HUDEP-2 (cell line): ENCODE measurements around the gene AXIN1.

Experiments used
- DNase-seq, 76 experiments: peaks; one replicate each; lab custom pipeline; 2025; ENCODE audit not compliant: unreplicated experiment in 76 of 76; lab: John Stamatoyannopoulos, UW

AXIN1 gene

DNA sequence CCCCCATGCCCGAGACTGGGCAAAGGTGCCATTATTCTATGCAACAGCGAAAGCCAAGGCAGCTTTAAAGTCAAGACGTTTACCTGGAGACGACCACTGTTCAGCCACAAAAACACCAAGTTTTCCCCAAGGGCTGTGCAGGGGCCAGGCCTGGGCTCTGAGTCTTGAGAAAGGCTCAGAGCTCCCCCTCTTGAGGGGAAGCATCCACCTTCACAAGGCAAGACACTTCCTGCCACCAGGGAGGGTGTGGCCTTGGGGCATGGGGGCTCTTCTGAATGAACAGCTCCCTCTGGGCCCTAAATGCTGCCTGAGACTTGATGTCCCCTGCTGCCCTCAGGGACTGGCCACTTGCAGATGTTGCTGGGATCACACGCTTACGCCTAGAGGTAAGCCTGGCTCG lies 43.0 kb downstream of the AXIN1 start:
- DNase-seq: no peak

DNA sequence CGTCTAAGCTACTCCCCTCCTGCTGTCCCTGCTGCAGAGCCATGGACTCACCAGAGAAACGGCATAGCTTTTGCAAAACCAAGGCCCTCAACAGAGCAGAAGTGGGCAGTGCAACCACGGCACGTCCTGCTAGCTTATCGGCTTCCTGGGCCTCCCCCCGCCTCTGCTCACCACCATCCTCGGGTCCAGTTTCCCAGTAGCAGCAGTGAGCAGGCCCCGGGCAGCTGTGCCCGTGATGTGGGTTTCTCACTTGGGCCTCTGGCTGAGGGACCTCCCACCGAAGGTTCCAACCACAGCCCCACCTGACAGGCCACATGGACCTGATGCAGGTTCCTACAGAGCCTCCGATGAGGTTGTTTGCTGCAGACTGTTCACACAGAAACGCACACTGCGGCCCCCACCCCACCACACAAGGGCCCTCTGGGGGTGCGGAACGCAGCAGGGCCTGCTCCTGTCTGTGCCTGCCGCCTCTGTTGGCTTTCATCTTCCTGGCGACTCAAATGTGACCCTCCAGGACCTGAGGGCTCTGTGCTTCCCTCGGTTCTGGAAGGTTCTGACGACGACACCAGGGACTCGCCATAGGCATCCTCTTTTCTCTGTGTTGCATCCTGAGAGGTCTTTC lies 44.7 kb downstream of the AXIN1 start:
- no peak for DNase-seq

DNA sequence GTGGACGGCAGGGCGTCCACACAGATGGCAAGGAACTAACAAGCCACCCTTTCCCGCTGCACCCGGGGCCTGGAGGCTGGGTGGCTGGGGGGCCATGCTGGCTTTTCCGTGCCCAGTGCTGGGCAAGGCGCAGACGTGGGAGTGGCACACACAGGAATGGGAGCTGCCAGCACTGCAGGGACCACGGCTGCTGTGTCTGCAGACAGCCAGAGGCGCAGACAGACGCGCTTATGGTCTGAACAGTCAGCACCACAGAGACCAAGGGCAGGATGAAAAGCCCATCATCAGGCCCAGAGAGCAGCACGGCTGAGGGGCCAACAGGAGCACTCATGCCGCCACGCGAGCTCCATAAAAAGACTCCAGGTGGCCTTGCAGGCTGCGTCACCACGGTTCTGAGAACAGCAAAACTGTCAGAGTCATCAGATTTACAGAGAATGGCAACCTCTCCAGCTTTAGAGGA lies 45.6 kb downstream of the AXIN1 start:
- DNase-seq: no peak

DNA sequence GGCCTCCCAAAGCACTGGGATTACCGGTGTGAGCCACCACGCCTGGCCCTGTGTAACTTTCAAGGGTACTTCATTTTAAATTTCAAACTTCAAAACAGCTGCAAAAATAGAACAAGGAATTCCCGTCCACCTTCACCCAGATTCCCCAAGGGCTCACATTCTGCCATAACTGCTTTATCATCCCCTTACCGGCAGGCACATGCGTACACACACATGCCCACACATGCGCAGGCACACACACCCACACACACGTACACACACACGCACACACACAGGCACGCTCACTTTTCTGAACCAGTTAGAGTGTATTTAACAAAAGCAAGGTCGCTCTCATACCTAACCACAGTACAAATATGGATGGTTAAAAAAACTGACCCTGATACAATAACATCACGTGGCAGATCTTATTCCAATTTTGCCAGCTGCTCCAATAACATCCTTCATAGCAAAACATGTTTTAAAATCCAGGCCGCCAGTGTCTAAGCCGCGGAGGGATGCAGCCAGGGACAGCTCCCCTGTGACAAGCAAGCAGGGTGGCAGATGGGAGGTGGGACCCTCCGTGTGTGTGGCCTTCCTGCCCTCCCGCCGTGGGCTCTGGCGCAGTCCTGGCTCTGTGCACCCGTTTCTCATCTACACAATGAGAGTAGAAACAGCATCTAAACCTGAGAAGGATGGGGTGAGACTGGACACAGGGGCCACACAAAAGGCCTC lies 46.5 kb downstream of the AXIN1 start:
- DNase-seq: no peak

DNA sequence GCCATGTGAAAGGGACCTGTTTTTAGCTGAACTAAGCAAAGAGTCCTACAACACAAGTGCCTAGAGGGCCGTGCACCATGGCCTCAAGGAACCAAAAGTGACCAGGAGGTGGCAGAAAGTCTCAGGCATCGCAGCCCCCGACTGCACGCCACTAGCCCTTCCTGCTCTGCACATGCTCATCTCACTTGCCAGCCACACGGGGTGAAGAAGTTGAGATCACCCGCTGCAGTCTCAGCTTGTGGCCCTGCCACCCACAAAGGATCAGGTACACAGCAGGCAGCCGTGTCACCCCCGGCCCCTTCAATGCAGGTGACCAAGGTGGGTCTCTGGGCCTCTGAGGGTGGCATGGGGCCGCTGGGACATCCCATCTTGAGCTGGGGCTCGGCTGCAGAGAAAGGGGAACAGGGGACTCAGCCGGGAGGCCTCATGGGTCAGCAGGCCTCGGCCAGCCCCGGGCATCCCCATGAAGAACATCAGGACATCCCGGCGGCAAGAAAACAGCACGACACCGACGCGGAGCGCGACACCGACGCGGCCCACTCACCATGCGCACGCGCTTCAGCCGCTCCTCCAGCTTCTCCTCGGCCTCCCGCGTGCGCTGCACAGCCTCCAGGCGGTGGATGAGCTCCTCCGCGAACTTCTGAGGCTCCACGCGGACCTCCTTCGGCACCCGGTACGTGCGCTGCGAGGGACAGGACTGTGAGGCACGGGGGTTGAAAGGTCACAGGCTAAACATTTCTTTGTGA lies 48.6 kb downstream of the AXIN1 start:
- DNase-seq: peak in 8 of 76 experiments; percentile 4 to 17 (median 8)

DNA sequence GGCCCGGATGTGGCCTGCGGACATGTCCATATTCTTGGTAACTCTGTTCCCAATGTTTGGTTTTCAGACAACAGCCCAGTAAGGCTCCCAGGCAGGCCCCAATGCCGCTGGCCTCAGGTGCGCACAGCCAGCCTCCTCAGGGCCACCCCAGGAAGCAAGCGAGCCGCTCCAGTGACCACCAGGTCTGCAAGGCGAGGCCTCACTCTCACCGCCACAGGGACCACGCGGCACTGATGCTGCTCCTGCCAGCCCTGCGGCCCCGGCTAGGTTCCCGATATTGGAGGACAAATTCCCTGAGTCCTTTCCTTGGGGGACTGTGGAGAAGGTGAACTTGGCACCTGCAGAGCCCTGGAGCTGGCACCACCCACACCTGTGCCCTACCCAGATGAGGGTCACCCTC lies 50.6 kb downstream of the AXIN1 start:
- DNase-seq: no peak

DNA sequence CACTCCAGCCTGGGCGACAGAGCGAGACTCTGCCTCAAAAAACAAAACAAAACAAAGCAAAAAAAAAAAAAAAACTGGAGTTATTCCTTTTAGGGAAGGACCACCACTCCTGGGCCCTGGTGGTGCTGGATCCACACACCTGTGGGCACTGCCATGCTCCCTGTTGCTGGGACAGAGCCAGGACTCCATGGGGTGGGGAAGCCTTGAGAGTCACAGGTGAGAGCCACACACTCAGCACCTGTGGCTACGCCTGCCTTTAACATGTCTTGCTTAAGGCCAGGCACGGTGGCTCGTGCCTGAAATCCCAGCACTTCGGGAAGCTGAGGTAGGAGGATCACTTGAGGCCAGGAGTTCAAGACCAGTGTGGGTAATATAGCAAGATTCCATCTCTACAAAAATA lies 51.3 kb downstream of the AXIN1 start:
- DNase-seq: no peak

DNA sequence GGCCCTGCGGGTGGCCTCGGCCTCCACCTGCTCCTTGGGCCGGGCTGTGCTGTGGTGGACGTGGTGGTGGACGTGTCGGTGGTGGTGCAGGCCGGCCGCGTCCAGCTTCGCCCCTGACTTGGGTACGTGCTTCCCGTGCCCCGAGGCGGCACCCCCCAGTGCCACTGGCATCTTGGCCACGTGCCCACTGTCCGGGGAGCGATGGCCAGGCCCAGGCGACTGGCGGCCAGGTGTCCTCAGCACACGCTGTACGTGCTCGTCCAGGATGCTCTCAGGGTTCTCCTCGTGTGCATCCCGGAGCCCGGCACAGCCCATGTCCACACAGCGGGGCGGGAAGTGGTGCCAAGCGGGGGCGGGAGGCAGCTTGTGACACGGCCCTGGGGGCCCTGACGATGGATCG lies 54.7 kb downstream of the AXIN1 start:
- DNase-seq: no peak

DNA sequence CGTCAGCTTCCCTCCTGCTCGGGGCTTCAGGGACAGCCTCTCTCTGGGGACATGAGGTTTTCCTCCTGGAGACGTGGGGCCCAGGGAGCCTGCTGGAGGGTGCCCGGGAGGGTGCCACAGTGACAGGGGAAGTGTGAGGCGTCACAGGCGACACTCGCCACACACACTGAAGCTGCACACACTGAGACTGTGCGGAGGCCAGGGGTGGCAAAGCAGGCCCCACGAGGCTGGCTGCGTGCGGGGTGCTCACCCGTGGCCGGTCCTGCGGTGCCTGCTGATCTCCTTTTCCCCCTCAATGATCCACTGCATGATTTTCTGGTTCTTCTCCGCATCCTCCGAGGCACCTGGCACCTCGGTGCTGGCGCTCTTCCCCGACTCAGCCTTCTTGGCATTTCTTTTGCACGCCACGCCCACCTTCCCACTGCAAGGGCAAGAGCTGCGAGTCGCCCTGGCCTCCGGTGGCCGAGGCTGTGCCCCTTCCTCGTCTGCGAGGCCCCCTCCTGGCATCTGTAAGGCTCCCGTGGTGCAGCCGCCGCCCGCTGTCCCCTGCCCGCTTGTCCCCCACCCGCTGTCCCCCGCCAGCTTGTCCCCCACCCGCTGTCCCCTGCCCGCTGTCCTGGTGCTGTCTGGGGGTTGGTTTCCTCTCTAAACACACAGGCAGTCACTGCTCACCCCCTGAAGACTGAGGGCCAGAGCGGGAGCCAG lies 55.6 kb downstream of the AXIN1 start:
- DNase-seq: no peak

DNA sequence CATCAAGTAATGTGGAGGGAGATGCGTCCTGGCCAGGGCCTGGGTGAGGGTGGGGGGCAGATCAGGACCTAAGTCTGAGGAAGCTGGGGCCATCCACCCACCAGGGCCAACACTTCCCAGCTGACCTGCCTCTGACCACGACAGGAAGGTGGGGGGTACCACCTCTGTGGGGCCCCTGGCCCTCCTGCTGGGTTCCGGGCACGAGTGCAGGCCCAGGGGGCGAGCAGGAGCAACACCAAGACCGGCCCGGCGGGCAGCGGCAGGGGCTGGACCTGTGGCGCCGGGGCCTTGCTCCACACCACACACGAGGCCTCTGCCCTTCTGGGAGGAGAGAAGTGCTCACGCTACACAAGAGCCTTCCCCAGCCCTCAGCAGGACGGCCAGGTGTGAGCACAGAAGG lies 56.2 kb downstream of the AXIN1 start:
- no peak for DNase-seq

DNA sequence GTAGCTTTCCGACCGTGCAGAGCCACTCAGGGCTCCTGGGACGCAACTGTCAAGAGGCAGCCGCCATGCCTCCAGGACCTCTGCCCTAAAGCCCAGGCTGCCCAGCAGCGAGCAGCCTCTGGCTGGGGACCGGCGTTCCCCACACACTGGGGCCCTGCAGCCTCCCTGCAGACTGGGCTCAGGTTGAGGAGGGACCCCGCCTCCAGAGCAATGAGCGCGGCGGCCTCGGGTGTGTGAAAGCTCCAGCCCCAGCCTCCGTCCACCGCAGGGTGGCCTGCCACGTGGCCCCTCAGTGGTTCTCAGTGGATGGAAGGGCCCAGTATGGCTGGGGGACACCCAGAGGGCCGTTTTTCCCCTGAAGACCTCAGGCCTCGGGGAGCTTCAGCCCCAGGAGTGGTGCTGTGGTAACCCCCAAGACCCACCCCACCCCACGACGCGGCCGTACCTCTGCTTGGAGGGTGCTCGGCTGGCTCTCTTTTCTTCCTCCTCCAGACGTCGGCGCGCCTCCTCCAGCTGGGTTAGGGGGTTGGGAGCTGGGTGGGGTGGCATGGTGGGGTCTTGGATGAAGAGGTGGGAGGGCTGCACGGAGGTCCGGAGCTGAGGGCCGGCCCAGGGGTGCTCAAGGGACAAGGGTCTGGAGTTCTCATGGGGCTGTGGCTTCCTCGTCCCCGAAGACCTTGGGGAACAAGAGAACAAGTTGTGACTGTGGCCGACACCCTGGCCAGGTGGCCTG lies 59.3 kb downstream of the AXIN1 start:
- DNase-seq: no peak

DNA sequence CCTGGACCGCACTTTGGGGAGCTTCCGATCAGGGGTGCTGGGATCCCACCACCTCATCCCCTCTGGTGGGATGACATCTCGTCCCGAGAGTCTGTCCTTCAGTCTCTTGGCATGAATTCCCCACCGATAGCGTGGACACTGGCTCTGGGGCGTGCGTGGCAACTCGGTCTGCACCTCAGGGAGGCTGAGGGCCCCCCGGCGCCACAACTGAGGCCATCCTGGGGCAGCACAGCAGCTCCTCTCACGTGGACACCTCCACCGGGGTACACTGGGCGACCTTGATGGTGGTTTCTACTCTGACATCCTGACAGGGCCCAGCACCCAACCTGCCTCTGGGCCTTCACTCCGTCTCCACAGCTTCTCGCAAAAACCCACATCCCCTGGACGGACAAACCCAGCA lies 61.0 kb downstream of the AXIN1 start:
- DNase-seq: no peak

DNA sequence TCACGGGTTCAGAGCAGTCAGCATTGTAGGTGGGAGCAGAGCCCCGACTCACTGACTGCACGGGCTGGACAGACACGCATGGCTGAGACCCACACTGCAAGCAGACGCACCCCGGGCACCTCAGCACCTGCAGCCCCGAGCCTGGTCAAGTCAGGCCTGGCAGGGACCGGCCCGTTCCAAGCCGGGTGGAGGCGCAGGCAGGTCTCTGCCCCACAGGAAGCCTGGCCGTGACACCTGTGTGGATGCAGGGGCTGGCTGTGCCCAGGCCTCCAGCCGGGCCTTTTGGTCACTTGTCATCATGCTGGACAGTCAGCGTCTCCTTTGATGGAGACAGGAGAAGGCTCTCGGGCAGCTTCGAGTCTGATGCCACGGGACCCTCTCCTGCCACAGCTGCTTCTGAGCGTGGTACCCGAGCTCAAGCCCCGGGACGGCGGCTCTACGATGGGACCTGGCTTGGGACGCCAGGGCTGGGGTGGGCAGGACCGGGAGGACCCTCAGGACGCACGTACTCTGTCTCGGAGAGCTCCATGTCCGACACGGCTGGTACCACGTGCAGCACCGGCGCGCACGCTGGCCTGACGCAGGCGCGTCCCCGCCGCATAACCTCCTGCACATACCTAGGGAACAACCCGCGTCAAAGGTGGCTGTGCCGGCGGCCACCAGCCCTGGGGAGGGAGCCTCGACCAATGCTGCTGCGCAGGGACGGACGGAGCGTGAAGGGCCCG lies 61.7 kb downstream of the AXIN1 start:
- no peak for DNase-seq

DNA sequence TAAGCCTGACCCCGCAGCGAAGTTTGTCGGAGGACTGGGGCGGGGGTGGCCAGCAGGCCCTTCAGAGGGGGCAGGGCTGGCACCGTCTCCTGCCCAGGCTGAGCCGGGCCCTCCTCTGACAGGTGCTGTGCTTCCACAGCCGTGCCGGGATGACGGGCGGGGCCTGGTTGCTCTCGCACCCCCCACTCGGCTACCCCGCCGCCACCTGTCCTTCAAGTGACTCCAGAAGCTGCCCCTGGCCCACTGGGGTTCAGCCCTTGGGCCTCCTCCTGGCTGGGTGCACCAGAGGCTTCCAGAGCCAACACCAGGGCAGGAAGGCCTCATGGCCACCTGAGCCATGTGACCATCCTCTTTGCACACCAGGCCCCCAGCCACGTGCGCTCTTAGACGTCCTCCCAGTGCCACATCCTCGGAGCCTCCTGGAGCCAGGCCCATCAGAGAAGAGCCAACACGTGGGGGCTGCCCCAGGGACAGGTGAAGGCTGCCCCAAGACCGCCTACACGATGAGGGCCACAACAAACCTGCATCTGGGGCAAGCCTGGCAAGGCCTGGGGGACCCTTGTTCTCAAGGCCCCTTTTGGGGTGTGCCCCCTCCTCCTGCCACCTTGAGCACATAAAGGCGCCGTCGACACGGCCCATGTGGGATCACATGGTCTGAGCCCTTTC lies 62.4 kb downstream of the AXIN1 start:
- no peak for DNase-seq

DNA sequence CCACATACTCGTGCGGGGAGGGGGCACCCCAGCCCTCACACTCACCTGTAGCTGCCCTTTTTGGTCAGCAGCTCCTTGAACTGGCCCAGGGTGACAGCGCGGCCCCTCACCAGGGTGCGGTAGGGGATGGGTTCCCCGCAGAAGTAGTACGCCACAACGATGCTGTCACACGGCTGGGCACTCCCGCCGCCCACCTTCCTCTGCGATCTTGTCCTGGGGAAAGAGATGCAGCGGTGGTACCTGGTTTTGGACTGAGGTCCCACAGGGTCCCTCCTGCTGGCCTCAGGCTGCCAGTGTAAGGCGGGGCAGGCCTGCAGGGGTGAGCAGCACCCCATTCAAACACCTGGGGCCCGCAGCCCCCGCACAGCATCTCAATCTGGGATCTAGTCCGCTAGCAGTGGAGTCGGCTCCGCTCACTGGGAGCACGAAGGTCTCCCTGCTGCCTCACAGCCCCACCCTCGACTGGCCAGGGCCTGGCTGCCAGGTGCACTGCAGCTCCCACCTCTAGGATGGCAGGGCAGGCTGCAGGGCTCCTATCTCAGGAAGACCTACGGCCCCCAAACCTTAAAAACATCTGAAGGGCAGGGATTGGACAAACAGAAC lies 63.0 kb downstream of the AXIN1 start:
- DNase-seq: no peak

DNA sequence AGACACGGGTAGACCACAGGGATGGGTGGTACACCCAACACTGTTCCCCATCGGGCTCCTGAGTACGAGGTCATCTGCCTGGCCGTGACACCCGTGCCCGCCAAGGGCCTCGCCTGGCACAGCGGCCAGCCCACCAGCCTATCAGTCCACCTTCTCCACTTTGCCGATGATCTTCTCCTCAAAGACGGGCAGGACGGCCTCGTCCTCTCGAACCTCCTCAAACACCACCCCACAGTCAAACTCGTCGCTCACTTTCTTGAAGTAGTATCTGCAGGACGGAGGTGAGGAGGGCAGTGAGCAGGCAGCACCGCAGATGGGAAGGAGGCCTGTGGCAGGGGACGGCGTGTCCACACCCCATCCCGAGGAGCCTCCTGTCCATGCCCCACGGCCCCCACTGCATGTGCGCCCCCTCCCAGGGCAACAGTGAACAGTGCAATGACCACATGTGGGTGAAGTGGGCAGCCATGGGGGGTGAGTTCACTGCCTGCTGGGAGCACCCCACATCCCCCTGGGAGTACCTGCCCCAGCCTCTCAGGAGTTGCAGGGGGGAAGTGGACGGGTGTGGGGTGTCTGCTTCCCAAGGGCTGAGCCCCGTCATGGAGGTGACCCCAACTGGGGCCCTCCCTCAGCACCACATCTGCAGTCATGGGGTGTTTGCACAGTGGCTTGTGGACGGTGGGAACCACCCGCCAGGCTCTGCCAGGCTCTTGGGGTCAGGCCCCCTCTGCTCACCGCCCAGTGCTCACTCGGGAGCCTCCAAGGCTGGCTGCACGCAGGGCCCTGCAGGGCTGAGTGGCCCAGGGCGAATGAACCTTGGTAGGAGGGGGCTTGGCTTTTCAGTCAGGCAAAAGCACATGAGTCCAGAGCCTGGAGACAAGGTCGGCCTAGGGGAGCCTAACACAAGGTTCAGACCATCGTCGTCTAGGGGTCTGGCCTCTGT lies 64.3 kb downstream of the AXIN1 start:
- no peak for DNase-seq

DNA sequence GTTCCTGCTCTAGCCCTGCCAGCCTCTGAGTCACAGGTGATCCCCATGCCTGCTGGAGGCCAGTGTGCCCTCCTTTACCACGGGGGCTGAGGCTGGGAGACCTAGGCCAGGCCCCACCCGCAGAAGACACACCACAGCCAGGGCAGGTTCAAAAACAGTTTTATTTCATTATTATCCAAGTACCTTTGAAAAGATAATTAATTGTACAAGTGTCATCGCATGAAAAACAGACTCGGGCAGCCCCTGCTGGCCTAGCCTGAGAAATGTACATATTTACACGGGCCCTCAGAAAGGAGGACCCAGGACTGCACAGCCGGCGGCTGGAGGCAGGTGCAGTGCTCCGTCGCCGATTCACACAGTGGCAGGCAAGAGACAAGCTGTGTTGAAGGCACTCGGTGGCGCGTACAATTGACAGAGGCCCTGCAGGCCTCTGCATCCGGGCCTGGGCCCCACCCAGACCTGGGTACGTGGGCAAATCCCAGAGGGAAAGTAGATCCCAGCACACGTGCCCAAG lies 65.2 kb downstream of the AXIN1 start:
- no peak for DNase-seq
